RPMI7951 (cell line): ENCODE data around the gene SLCO3A1. TPM values are rescaled to one million over a fixed set of nuclear protein-coding genes. Genes with fewer than 3 reads are reported as not detected.

Experiments used
- DNase-seq: peaks from one replicate; pipeline ENCODE4 v3.0.0-alpha.2; 2012; ENCODE audit warnings: low read depth
- total RNA-seq: library from RNA; depleted of rRNA; stranded (reverse); fragments of >200 nt; shearing (Covaris generic); gene quantifications from 2 replicates; pipeline ENCODE4 v1.2.3, GENCODE V29; 2014

SLCO3A1 gene
- total RNA-seq, 1 experiment from 2014 or later = 1.7 TPM

DNA sequence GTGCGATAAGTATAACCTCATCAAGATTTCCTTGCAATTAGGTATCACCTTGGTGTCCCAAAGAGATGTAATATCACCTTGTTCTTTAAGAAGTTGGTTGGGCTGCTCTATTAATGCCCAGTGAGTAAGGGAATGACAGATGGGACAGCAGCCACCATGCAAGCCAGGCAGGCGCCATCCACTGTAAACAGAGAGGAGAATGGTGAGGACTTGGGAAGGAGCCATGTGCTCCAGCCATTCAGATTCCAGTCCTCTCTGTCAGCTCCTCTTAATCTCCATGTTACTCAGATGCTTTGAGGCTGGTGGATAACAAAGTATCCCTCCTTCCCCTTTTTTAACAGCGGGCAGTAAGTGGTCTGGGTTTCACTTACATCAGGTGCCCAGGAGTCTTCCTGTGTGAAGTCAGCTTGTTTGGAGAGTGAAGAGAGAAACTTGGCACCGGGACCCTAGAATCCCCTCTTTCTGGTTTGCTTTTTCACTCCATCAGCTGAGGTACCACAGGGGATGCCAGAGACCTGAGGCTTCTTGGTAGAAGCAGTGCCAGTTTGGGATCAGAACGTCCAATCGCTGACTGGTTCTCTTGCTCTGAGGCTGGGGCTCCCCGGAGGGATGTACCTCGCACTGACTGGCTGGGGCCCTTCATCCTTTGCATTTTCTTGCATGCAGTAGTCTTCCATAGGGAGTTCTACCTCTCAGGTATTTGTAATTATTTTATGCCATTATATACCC lies 29.5 kb downstream of the SLCO3A1 start:
- no peak for DNase-seq

- no peak for DNase-seq
Measured at GRCh38 chr15:91884606-91885005, 31.1 kb downstream of the SLCO3A1 start.

DNA sequence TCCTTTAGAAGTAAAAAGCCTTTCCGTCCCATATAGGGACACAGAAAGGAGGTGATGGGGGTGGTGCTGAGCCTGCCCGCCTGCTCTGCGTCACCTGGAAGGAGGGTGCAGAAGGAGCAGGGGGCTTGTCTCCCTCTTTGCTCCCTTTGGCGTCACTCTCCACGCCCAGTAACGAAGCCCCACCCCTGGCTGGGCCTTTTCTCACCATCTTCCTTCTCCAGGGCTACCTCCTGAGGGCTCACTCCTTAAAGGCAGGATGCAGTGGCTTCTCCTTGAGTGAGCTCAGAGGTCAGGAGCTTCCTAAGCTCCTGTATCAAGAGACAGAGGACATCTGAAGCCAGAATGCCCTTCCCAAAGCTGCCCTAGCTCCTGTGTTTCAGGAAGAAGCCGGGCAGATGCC lies 31.5 kb downstream of the SLCO3A1 start:
- DNase-seq = no peak

DNA sequence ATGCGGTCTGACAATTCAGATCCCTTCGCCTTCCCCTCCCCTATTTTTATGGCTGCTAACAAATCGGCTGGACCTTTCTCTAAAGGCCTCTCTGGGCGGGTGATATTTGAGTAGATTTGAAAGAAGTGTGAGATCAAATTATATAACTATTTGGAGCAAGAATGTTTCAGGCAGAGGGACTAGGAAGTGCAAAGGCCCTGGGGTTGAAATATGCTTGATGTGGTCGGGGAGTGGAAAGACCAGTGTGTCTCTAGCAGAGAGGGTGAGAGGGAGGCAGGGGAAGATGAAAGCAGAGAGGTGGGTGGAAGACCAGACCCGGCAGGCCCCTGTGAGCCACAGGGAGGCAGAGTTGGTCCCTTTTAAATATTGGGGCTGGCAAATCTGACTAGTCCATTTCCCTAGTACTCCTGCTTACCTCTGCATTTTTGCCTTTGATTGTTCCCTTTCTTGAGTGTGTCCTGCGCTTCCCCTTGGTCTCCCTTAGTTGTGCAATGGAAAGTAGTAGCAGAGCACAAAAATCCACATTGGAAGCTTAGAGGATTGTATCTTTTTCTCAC lies 32.3 kb downstream of the SLCO3A1 start:
- peak; percentile 12 for DNase-seq

GRCh38 chr15:91886878-91887277 lies 33.4 kb downstream of the SLCO3A1 start:
- DNase-seq = no peak

GRCh38 chr15:91887321-91887720 lies 33.8 kb downstream of the SLCO3A1 start:
- DNase-seq = no peak

GRCh38 chr15:91887921-91888373 lies 34.4 kb downstream of the SLCO3A1 start:
- DNase-seq = no peak

DNA sequence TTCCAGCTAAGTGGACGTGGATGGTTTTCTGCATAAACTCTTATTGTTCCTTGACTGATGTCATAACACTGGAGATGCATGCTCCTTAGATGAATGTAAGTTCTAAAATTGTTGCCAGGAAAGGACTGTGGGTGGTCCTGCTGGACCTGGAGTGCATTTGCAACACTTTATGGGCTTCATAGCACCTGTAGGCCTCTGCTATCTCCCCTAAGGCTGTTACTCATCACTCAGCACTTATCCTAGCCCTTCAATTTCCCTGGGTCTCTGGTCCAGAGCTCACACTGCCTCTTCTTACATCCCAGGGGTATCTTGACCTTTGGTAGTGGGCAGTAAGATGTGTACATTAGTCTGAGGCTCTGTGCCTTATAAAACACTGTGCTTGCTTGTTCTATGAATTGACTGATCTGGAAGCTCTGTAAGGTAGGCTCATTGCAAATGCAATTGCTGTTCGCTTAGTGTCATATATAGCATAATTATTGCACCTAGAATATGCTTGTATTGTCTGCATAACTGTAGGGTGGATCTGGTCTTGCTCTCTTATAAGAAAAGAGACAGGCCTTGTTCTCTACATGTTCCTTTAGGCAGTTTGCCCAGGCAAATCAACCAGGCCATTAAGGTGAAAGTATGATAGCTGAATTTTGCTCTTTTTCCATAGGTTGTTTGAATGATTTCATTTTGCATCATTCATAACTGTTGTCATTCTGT lies 35.8 kb downstream of the SLCO3A1 start:
- DNase-seq = no peak

DNA sequence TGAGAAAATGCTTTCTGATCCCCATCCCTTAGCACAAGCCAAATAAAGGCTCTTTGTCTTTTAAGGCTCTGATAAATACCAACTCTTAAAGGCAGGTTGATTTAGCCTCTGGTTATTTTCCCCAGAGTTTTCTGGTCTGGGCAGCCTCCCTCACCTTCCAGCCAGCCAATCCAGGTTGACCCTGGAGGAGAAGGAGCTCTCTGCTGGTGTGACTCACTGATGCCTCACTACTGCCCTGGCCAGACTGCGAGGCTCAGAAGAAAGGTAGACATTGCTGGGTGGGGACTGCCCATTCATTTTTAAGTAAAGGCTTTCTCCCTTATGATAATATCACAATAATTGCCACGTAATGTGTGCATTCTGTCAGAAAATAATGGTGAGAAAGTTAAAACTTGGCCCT lies 37.1 kb downstream of the SLCO3A1 start:
- DNase-seq = peak; percentile 69

DNA sequence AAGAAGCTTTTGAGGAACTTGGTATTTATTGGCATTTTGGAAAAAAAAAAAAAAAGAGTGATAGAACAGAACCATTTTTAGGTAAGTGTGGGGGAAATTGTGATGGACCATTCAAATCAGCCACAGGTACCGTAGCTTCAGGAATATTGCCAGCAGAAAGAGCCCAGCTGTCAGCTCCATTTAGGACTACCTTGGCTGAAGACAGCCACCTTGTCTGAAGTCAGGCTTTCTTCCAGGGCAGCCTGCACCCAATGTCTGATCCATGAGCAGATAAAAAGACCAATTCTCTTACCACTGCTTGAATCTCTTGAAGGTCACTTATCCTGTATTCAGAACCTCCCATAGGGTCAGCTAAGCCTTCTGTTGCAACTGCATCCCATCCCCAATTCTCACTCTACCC lies 37.6 kb downstream of the SLCO3A1 start:
- no peak for DNase-seq

GRCh38 chr15:91891788-91892345 lies 38.4 kb downstream of the SLCO3A1 start:
- no peak for DNase-seq

DNA sequence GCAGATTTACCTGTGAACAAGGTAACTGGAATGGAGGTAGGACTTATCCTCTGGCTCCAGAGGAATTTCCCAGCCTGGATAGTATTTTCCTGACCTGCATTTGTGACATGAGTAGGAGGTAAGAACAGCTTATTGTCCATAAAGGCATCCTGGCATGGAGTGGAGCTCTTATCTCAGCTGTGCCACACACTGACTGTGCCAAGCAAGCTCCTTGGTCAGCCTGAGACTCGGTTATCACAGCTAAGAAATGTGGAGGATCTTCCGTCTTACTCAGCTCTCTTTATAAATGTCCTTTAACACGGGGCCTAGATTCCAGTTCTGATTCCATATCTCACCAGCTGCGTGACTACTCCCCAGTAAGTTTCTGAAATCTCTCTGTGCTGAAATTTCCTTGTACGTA lies 38.9 kb downstream of the SLCO3A1 start:
- DNase-seq = no peak

- no peak for DNase-seq
Measured at GRCh38 chr15:91894606-91895005, 41.1 kb downstream of the SLCO3A1 start.

GRCh38 chr15:91895051-91895450 lies 41.5 kb downstream of the SLCO3A1 start:
- DNase-seq = no peak

DNA sequence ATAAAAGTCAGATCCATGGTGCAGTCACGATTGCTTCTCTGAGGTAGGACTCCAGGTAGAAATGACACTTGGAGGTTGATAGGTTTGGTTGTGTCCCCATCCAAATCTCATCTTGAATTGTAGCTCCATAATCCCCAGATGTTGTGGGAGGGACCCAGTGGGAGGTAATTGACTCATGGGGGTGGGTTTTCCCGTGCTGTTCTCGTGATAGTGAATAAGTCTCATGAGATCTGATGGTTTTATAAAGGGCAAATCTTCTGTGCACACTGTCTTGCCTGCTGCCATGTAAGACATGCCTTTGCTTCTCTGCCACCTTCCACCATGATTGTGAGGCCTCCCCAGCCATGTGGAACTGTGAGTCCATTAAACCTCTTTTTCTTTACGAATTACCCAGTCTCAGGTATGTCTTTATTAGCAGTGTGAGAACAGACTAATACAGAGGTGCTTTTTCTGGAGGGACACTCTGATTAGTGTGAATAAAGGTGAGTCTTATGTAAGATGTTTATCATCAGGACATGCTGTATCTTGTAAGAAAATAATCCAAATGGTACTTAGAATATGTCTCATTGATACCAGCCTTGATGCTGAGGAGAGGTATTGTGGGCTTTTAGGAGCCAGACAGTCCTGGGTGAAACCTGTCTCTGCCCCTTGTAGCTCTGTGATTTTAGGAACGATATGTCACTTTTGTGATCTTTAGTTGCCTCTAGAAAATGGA lies 43.0 kb downstream of the SLCO3A1 start:
- no peak for DNase-seq

- DNase-seq = no peak
Measured at GRCh38 chr15:91897585-91898372, 44.3 kb downstream of the SLCO3A1 start.

GRCh38 chr15:91898843-91899242 lies 45.3 kb downstream of the SLCO3A1 start:
- DNase-seq = no peak

GRCh38 chr15:91904942-91905341 lies 51.4 kb downstream of the SLCO3A1 start:
- no peak for DNase-seq

DNA sequence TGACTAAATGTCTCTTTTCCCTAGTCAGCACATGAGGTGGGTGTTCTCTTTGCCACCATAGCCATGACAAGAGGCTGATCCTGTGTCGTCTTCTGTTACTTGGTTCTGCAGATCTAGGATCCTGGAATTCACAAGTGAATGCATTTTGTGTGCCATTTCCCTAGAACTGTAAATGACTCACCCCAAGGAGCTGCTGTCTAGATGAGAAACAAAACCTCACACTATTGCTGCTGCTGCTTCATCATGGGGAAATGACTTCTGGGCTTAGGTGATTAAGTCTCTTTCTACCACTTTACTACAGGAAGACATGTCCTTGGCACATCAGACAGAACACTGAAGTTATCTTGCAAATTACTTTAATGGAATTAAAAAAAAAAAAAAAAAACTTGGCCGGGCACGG lies 54.9 kb downstream of the SLCO3A1 start:
- DNase-seq = peak; percentile 66

GRCh38 chr15:91909111-91909510 lies 55.6 kb downstream of the SLCO3A1 start:
- no peak for DNase-seq

DNA sequence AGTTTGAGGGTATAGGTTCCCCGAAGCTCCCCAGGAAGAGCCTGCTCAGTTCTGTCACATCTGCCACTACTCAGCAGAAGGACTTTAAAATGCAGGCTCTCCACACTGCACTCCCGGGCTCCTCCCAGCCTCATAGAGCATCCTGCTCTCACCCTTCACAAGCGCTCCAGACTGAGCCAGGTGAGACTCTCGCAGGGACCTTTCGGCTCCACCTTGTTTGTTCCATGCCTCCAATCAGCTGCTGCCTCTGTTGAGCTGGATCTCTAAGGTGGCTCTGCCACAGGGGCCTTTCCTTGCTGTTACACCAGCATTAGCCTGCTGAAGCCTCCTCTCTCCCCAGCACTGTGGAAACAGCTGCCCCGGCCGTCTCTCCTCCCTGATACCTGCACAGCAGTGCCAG lies 56.1 kb downstream of the SLCO3A1 start:
- no peak for DNase-seq
